Astrocyte of the cerebellum (primary cell): ENCODE measurements around the gene SAMSN1.

ENCODE experiments used
- DNase-seq: peaks from one replicate; pipeline ENCODE4 v3.0.0-alpha.2; 2011; ENCODE audit warnings: low read depth
- H3K4me3 ChIP-seq: 2 replicates; pipeline ENCODE4 v1.5.1; 2011; ENCODE audit warnings: mild to moderate bottlenecking, low read depth, low read length, moderate library complexity
- in situ Hi-C: cut with HindIII; loops from 2 replicates; pipeline ENCODE4 v1.10.0; 2017; ENCODE audit warnings: low sequenced_read_pairs
- TF ChIP-seq, protein P1 (sequence below): IDR thresholded peaks from 2 replicates; pipeline ENCODE4 v1.5.1; 2012; ENCODE audit warnings: low read length, low read depth, moderate library complexity, mild to moderate bottlenecking; ENCODE audit errors: missing control alignments

Gene SAMSN1

DNA sequence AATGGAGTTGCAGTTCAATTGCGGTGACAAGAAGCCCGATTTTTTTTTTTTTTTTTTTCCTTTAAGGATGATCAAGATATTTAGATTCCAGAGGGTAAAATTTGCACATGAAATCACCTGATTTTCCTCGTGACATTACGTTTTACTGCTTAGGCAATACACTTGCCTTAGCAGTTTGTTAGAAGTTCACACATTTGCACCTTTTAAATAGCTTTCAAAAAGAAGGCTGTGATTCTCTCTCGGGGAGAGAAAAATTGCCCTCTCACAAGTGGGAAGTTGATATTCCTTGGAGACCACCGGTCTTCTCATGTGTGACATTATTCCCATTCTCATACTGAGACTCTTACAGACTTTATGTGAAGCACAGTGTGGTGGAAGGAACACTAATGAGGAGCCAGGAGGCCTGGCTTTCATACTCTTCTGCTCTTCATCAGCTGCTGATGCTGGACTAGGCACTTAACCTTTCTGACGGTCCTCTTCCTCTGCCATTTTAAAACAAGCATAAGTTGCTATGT is 93.3 kb downstream of the SAMSN1 start:
- TF ChIP-seq, protein P1, sequence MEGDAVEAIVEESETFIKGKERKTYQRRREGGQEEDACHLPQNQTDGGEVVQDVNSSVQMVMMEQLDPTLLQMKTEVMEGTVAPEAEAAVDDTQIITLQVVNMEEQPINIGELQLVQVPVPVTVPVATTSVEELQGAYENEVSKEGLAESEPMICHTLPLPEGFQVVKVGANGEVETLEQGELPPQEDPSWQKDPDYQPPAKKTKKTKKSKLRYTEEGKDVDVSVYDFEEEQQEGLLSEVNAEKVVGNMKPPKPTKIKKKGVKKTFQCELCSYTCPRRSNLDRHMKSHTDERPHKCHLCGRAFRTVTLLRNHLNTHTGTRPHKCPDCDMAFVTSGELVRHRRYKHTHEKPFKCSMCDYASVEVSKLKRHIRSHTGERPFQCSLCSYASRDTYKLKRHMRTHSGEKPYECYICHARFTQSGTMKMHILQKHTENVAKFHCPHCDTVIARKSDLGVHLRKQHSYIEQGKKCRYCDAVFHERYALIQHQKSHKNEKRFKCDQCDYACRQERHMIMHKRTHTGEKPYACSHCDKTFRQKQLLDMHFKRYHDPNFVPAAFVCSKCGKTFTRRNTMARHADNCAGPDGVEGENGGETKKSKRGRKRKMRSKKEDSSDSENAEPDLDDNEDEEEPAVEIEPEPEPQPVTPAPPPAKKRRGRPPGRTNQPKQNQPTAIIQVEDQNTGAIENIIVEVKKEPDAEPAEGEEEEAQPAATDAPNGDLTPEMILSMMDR = no peak
- DNase-seq = no peak
- no peak overlapping the region for H3K4me3 ChIP-seq
- in situ Hi-C loops = no loop called here

DNA sequence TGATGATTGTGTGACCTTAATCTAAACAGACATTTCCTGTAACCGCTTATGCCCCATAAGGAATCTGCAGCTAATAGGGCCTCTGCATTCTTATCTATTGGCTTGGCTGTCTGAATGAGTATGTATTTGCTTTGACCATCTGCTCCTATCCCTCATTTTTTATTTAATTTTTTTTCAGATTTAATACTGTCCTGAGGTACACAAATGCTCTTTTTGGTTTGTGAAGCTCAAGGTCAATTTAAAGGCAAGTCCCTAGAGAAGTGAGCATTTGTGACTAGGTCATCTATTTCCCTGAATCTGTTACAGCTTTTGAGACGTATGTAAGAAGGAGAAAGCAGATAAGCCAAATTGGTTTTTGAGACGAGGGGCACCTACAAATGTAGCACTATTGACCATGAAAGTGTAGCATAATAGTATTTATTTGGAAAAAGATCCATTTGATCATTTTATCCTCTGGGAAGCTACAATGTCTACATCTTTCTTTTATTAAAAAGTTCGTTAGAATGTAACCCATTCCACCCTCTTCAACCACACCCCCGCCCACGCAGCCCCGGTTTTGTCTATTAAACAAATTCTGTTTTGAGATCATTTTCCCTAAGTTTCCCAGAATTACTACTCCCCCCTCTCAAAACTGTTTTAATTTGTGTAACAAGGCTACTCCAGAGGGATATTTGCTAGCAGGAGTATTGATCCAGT is 93.9 kb downstream of the SAMSN1 start:
- DNase-seq = no peak
- TF ChIP-seq, protein P1 = no peak
- in situ Hi-C loops = no loop called here
- H3K4me3 ChIP-seq = no peak overlapping the region

DNA sequence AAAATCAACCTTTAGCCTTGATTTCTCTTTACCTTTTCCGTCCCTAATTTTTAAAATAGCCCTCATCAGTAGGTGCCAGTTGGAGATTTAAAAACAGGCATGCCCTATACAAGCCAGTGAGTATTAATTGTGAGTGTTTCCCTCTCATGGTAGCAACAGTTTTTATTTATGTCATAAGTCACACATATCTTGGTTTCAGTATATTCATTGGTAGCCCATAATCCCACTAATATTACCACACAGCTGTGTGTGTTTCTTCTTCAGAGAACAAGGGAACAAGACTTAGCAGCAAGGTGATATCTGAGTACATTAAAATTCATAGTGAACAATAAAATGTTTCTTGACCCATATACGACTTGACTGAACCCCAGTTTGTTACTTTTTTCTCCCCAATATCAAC is 94.6 kb downstream of the SAMSN1 start:
- in situ Hi-C loops = no loop called here
- TF ChIP-seq, protein P1 = no peak
- H3K4me3 ChIP-seq = no peak overlapping the region
- DNase-seq = no peak

DNA sequence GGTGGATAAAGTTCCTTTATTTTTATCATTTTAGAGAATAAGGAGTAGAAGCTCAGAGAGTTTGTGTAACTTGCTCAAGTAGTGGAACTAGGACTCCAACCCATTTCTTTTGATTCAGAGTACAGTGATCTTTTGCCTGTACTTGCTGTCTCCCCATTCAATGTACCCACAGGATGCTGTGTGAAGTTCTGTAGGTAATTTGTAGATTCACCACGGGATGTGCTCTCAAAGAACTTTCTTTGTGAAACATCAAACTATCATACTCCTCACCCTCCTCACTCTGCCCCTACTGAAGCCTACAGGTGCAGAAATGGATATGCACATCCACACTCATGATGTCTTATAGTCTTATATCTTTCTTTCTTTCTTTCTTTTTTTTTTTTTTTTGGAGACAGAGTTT is 97.3 kb downstream of the SAMSN1 start:
- no peak for DNase-seq
- TF ChIP-seq, protein P1 = no peak
- in situ Hi-C loops = no loop called here
- no peak overlapping the region for H3K4me3 ChIP-seq

DNA sequence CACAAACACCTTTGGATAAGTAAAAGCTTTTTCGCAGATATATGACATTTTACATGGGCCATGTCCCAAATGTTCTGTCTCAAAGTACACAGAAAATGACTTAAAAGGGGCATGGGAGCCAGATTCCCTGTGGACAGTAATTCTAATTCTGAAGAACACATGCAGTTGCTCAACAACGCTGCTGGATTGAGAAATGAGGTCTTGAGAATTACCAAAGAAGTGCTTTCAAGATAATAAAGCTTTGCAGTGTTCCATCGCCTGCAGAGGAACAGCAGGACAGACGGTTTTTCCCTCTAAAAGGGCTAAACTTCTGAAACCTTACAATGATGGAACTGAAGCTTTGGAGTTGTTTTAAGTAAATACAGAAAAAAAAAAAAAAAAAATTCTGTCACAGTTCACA is 107.9 kb downstream of the SAMSN1 start:
- TF ChIP-seq, protein P1 = no peak
- in situ Hi-C loops = no loop called here
- no peak for DNase-seq
- no peak overlapping the region for H3K4me3 ChIP-seq

DNA sequence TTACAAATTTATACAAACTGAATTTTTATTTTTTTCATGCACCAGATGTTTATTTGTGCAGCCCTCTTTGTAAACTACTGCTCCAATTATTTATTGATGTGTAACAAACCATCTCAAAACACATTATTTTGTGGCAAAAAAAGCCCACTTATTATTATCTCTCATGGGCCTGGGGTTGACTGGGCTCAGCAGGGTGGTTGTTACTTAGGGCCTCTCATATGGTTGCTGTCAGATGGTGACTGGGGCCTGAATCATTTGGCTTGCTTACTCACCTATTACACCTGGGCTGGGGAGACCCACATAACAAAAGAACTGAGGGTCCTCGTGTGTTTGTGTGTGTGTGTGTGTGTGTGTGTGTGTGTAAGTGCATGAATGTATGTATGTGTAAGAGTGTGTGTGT is 110.7 kb downstream of the SAMSN1 start:
- TF ChIP-seq, protein P1 = no peak
- no peak overlapping the region for H3K4me3 ChIP-seq
- in situ Hi-C loops = no loop called here
- no peak for DNase-seq
